Measurements from ENCODE around the gene DRD3. TPM values are rescaled to one million over a fixed set of nuclear protein-coding genes. Genes with fewer than 3 reads are reported as not detected.

The DRD3 gene
- total and polyA plus RNA-seq, 2 of the 8 experiments (the other 6 are each of a cell fraction or from before 2014, with no cell fraction given), result 0.32 to 1.3 TPM

DNA sequence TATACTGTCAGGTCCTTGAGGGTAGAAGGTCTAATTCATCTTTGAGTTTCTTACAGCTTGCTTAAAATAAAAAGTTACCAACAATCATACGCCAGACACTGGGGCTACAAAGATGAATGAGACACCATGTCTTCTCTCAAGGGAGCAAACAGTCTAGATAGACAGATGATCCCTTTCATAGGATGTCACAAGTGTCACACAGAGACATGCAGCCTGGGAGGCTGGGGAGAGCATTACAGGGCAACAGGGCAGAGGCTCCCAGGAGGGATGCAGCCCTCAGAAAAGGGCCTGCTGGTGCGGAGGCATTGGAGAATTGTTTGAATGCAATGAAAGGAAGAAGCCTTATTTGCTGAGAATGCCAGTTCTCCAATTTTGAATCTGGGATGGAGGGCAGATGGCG, 39.0 kb downstream of the DRD3 start:
- Histone ChIP-seq H3K36me3 (ENCODE audit: control insufficient read depth in 2 of 4, insufficient read depth in 4 of 4, low read length in 3 of 4) (no peaks in the 10 kb centered on the region), H3K14ac (ENCODE audit: insufficient read length) (no peak overlapping the region), H2BK12ac (ENCODE audit: low read depth, low read length) (no peak overlapping the region), H3K4me2 (ENCODE audit: insufficient read depth in 1 of 2, low read depth in 2 of 2, low read length in 2 of 2) (no peak overlapping the region), H2BK15ac (ENCODE audit: low read length) (no peak overlapping the region), H3K9me3 (ENCODE audit: insufficient read depth in 2 of 2, low read depth in 1 of 2, low read length in 1 of 2) (no peaks in the 10 kb centered on the region), H3K4me1 (replicated peaks in 1 of 4; ENCODE audit: control insufficient read depth in 3 of 4, insufficient read depth in 4 of 4, low read length in 3 of 4) (no peaks in the 10 kb centered on the region), H2BK5ac (ENCODE audit: low read depth, low read length) (no peak overlapping the region), H2BK120ac (replicated peaks; ENCODE audit: low read depth, low read length) (no peak overlapping the region), H3K9ac (replicated peaks in 1 of 4; ENCODE audit: extremely low read depth in 1 of 4, low read depth in 3 of 4, low read length in 3 of 4) (no peak overlapping the region), H3K4me3 (ENCODE audit: extremely low read depth in 1 of 4, insufficient read depth in 2 of 4, low read depth in 3 of 4, low read length in 4 of 4) (no peak overlapping the region), H4K20me1 (replicated peaks in 1 of 2; ENCODE audit: control insufficient read depth in 1 of 2, insufficient read depth in 2 of 2, low read length in 2 of 2) (no peaks in the 10 kb centered on the region), H2BK20ac (ENCODE audit: low read length) (no peak overlapping the region), H3K4ac (replicated peaks; ENCODE audit: insufficient read length, low read depth, low read length) (no peak overlapping the region), H2AK5ac (ENCODE audit: low read depth, low read length) (no peak overlapping the region), H3K79me1 (ENCODE audit: low read depth, low read length) (no peaks in the 10 kb centered on the region), H3K23ac (ENCODE audit: insufficient read length) (no peak overlapping the region), H3K23me2 (ENCODE audit: low read depth, low read length) (no peaks in the 10 kb centered on the region), H4K91ac (replicated peaks; ENCODE audit: insufficient read length, low read length) (no peak overlapping the region), H3K27me3 (replicated peaks in 1 of 4; ENCODE audit: control insufficient read depth in 3 of 4, extremely low read depth in 1 of 4, insufficient read depth in 3 of 4, low read length in 3 of 4) (no peaks in the 10 kb centered on the region), H3K18ac (ENCODE audit: extremely low read depth, low read length) (no peak overlapping the region), H4K8ac (ENCODE audit: extremely low read depth, insufficient read depth, low read length) (no peak overlapping the region), H3K79me2 (ENCODE audit: control insufficient read depth in 1 of 2, insufficient read depth in 2 of 2, low read length in 2 of 2) (no peaks in the 10 kb centered on the region), H2AFZ (ENCODE audit: low read length) (no peak overlapping the region), H3K27ac (ENCODE audit: low read depth, low read length) (no peak overlapping the region), H3K56ac (replicated peaks; ENCODE audit: insufficient read length, low read depth, low read length) (no peak overlapping the region), H4K5ac (ENCODE audit: insufficient read length, low read depth, low read length) (no peak overlapping the region)
- CTCF ChIA-PET (ENCODE audit: partially characterized antibody), result interaction anchor here (0.7 to 1.1 kb wide), 3 partner anchors 15 to 389 kb away, joined by 3 to 4 read pairs (median 4); no protein-coding TSS in a partner anchor
- 89% methylated on average over 3 of the region's 3 CpGs; no CpG with 5 or more reads in 1 of the 2 experiments for WGBS, 2 experiments (ENCODE audit: extremely low coverage in 1 of 2, insufficient coverage in 1 of 2, insufficient read length in 1 of 2, insufficient replicate concordance in 2 of 2, low coverage in 1 of 2, low lambda C conversion rate in 2 of 2, missing lambda C conversion rate in 1 of 2)
- POLR2A ChIA-PET (ENCODE audit: partially characterized antibody), result no interaction called here
- DNase-seq (ENCODE audit: low read depth in 1 of 2, low spot score in 2 of 2) (no peak), FAIRE-seq (no peak)
- TF ChIP-seq ASH2L (IDR thresholded peaks at IDR 0.05; ENCODE audit: low read length), result no peak
- no peak for TF ChIP-seq CTBP2 (IDR thresholded peaks at IDR 0.05; ENCODE audit: borderline replicate concordance, insufficient read depth, insufficient read length, low read length)
- TF ChIP-seq NANOG (IDR thresholded peaks at IDR 0.05; ENCODE audit: insufficient read depth, low read depth, low read length, poor library complexity, severe bottlenecking), result no peak
- no peak for TF ChIP-seq BACH1 (IDR thresholded peaks at IDR 0.05; ENCODE audit: low read length)
- TF ChIP-seq SP4 (IDR thresholded peaks at IDR 0.05; ENCODE audit: low read length), result no peak
- TF ChIP-seq, protein P1, sequence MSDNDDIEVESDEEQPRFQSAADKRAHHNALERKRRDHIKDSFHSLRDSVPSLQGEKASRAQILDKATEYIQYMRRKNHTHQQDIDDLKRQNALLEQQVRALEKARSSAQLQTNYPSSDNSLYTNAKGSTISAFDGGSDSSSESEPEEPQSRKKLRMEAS (IDR thresholded peaks at IDR 0.05), result no peak
- TF ChIP-seq POU5F1 (IDR thresholded peaks at IDR 0.05; ENCODE audit: low read depth, low read length), result no peak
- TF ChIP-seq, protein P2, sequence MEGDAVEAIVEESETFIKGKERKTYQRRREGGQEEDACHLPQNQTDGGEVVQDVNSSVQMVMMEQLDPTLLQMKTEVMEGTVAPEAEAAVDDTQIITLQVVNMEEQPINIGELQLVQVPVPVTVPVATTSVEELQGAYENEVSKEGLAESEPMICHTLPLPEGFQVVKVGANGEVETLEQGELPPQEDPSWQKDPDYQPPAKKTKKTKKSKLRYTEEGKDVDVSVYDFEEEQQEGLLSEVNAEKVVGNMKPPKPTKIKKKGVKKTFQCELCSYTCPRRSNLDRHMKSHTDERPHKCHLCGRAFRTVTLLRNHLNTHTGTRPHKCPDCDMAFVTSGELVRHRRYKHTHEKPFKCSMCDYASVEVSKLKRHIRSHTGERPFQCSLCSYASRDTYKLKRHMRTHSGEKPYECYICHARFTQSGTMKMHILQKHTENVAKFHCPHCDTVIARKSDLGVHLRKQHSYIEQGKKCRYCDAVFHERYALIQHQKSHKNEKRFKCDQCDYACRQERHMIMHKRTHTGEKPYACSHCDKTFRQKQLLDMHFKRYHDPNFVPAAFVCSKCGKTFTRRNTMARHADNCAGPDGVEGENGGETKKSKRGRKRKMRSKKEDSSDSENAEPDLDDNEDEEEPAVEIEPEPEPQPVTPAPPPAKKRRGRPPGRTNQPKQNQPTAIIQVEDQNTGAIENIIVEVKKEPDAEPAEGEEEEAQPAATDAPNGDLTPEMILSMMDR (IDR thresholded peaks at IDR 0.05; ENCODE audit: control extremely low read depth in 1 of 3, insufficient read depth in 1 of 3, low read depth in 1 of 3, low read length in 3 of 3), result no peak
- TF ChIP-seq, protein P3, sequence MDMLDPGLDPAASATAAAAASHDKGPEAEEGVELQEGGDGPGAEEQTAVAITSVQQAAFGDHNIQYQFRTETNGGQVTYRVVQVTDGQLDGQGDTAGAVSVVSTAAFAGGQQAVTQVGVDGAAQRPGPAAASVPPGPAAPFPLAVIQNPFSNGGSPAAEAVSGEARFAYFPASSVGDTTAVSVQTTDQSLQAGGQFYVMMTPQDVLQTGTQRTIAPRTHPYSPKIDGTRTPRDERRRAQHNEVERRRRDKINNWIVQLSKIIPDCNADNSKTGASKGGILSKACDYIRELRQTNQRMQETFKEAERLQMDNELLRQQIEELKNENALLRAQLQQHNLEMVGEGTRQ (IDR thresholded peaks at IDR 0.05; ENCODE audit: low read length), result no peak
- no peak for TF ChIP-seq RBBP5 (IDR thresholded peaks at IDR 0.05; ENCODE audit: borderline replicate concordance, low read depth, low read length)
- no peak for TF ChIP-seq POLR2A (IDR thresholded peaks at IDR 0.05; ENCODE audit: control extremely low read depth in 1 of 2, low read depth in 2 of 2, low read length in 2 of 2)
